ENCODE results near the gene NTSR1.

DNA sequence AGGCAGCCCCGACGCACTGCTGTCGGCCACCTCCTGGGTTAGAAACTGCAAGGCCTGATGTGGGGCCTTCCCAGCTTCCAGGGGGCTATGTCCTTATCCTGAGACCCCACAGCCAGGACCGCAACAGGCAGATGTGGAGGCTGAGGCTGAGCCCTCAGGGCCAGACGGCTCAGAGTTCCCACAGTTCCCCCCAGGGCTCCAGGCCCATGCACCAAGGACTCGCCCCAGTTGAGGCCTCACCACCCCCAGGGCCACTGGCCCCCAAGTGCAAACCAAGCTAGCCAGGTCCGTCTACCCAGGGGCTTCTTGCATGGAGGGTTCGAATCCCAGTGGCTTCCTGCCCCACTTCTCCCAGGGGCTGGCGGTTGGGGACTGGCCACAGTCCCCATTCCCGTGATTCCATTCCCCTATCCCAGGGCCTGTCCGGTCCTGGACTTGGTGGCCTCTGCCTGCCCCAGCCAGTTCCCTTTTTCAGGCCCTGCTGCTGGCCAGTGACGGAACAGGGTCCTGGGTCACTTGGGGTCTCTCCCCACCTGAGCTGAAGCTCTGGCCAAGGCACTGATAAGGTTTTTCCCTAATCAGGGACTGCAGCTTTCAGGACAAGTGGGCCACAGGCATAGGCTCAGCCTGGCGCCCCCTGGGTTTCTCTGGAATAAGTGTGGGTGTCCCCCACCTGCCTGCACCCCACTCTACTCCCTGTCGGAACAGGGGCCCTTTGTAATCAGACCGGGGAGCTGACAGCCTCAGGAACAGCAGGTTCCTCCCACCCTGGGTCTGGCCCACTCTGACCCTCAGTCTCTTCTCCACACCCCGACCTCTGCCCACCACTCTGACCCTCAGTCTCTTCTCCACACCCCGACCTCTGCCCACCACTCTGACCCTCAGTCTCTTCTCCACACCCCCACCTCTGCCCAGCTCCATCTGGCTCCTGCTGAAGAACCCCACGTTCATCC, 44.3 kb upstream of the NTSR1 start:
- TF ChIP-seq, protein P1, sequence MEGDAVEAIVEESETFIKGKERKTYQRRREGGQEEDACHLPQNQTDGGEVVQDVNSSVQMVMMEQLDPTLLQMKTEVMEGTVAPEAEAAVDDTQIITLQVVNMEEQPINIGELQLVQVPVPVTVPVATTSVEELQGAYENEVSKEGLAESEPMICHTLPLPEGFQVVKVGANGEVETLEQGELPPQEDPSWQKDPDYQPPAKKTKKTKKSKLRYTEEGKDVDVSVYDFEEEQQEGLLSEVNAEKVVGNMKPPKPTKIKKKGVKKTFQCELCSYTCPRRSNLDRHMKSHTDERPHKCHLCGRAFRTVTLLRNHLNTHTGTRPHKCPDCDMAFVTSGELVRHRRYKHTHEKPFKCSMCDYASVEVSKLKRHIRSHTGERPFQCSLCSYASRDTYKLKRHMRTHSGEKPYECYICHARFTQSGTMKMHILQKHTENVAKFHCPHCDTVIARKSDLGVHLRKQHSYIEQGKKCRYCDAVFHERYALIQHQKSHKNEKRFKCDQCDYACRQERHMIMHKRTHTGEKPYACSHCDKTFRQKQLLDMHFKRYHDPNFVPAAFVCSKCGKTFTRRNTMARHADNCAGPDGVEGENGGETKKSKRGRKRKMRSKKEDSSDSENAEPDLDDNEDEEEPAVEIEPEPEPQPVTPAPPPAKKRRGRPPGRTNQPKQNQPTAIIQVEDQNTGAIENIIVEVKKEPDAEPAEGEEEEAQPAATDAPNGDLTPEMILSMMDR (IDR thresholded peaks at IDR 0.05), result no peak
- no peak for TF ChIP-seq POLR2A (IDR thresholded peaks at IDR 0.05)

Data from testis (tissue), 2 donors.